ENCODE data around the gene HELZ2. TPM values are rescaled to one million over a fixed set of nuclear protein-coding genes. Genes with fewer than 3 reads are reported as not detected.

Gene HELZ2
- total RNA-seq, 6 experiments from 2014 or later, result 14.7 to 20.4 (median 16.5) TPM

GRCh38 chr20:63531686-63532448, 42.2 kb downstream of the HELZ2 start:
- no peak for TF ChIP-seq CTCF (IDR thresholded peaks at IDR 0.05)
- no peaks in the 10 kb centered on the region for H3K9me3 Mint-ChIP-seq
- no peak overlapping the region for H3K27ac Mint-ChIP-seq
- no peaks in the 10 kb centered on the region for H3K36me3 Mint-ChIP-seq (ENCODE audit: low read depth)
- no peak overlapping the region for H3K4me3 Mint-ChIP-seq
- H3K4me1 Mint-ChIP-seq (ENCODE audit: low read depth), result no peaks in the 10 kb centered on the region
- peaks cover 4% of the 10 kb centered on the region; the same call in 1 of the 2 replicates for H3K27me3 Mint-ChIP-seq (ENCODE audit: insufficient read depth)
- no peak for DNase-seq

GRCh38 chr20:63530788-63531160, 43.3 kb downstream of the HELZ2 start:
- peaks cover 7% of the 10 kb centered on the region; the same call in 1 of the 2 replicates for H3K27me3 Mint-ChIP-seq (ENCODE audit: insufficient read depth)
- H3K9me3 Mint-ChIP-seq, result no peaks in the 10 kb centered on the region; the same call in 1 of the 2 replicates

GRCh38 chr20:63529861-63530787, 43.9 kb downstream of the HELZ2 start:
- H3K4me1 Mint-ChIP-seq (ENCODE audit: low read depth), result no peaks in the 10 kb centered on the region
- peaks cover 10% of the 10 kb centered on the region for H3K27me3 Mint-ChIP-seq (ENCODE audit: insufficient read depth)
- no peak for DNase-seq
- no peaks in the 10 kb centered on the region for H3K36me3 Mint-ChIP-seq (ENCODE audit: low read depth)
- no peak overlapping the region for H3K27ac Mint-ChIP-seq
- TF ChIP-seq CTCF (IDR thresholded peaks at IDR 0.05), result no peak
- no peaks in the 10 kb centered on the region; the same call in 1 of the 2 replicates for H3K9me3 Mint-ChIP-seq
- no peak overlapping the region for H3K4me3 Mint-ChIP-seq

More at GRCh38 chr20:63530788-63531160, 43.3 kb downstream of the HELZ2 start:
- TF ChIP-seq CTCF (IDR thresholded peaks at IDR 0.05), result no peak
- H3K4me3 Mint-ChIP-seq, result no peak overlapping the region
- no peaks in the 10 kb centered on the region for H3K36me3 Mint-ChIP-seq (ENCODE audit: low read depth)
- no peak for DNase-seq
- H3K4me1 Mint-ChIP-seq (ENCODE audit: low read depth), result no peaks in the 10 kb centered on the region
- no peak overlapping the region for H3K27ac Mint-ChIP-seq

- no peaks in the 10 kb centered on the region for H3K4me1 Mint-ChIP-seq (ENCODE audit: low read depth)
- no peak overlapping the region for H3K27ac Mint-ChIP-seq
- no peaks in the 10 kb centered on the region; the same call in 1 of the 2 replicates for H3K36me3 Mint-ChIP-seq (ENCODE audit: low read depth)
- H3K4me3 Mint-ChIP-seq, result no peak overlapping the region
- TF ChIP-seq CTCF (IDR thresholded peaks at IDR 0.05), result no peak
- no peaks in the 10 kb centered on the region; the same call in 1 of the 2 replicates for H3K9me3 Mint-ChIP-seq
- H3K27me3 Mint-ChIP-seq (ENCODE audit: insufficient read depth), result peaks cover 10% of the 10 kb centered on the region
- DNase-seq, result no peak
These were observed 44.7 kb downstream of the HELZ2 start for GRCh38 chr20:63529180-63529860.

- Mint-ChIP-seq H3K36me3 (ENCODE audit: low read depth) (peaks cover 5% of the 10 kb centered on the region; the same call in 1 of the 2 replicates), H3K27me3 (ENCODE audit: insufficient read depth) (peaks cover 10% of the 10 kb centered on the region), H3K4me3 (peak overlapping the region; percentile 3; the same call in 1 of the 2 replicates), H3K4me1 (ENCODE audit: low read depth) (no peaks in the 10 kb centered on the region), H3K27ac (no peak overlapping the region; the same call in 1 of the 2 replicates), H3K9me3 (no peaks in the 10 kb centered on the region; the same call in 1 of the 2 replicates)
- no peak for DNase-seq
- no peak for TF ChIP-seq CTCF (IDR thresholded peaks at IDR 0.05)
These were observed 46.9 kb downstream of the HELZ2 start for GRCh38 chr20:63527184-63527583.
